Naive thymus-derived CD8-positive, alpha-beta T cell (primary cell): ENCODE data around the gene TPRN. TPM values are rescaled to one million over a fixed set of nuclear protein-coding genes. Genes with fewer than 3 reads are reported as not detected.
A peak's percentile ranks its signal among the peaks of the same experiment; 100 is the strongest.

ENCODE experiments used
- ATAC-seq, 2 donors: fragments of 150-1000 bp; cut with Tn5 transposase in 1 of 2; sonication (Bioruptor Pico), chemical (Tn5 transposase) in 1 of 2; 1 replicate in 1 of 2; 2 replicates in 1 of 2; pipeline ENCODE4 v1.10.0; 2021; ENCODE audit warnings: mild to moderate bottlenecking in 2 of 2, moderate library complexity in 2 of 2
- POLR2A ChIA-PET: fragments of 350-600 bp; sonication (Branson Sonifier 250); formaldehyde crosslinking; loops from one replicate; lab custom pipeline; 2021; ENCODE audit warnings: antibody characterized with exemption; lab: Charles Lee
- DNase-seq, 10 donors: peaks; one replicate each; pipeline versions ENCODE4 v3.0.0 to v3.0.0-alpha.2; 2020 to 2022
- H3K27ac Mint-ChIP-seq, 10 donors: one replicate each; pipeline ENCODE4 v1.8.0; 2020 to 2022; ENCODE audit warnings: mild to moderate bottlenecking in 10 of 10, mixed read lengths in 10 of 10, moderate library complexity in 4 of 10, inconsistent platforms in 1 of 10
- H3K27me3 Mint-ChIP-seq, 5 donors: one replicate each; pipeline ENCODE4 v1.8.0; 2021 to 2022; ENCODE audit warnings: mixed read lengths in 5 of 5
- H3K36me3 Mint-ChIP-seq, 3 donors: one replicate each; pipeline ENCODE4 v1.8.0; 2020 to 2022; ENCODE audit warnings: mixed read lengths in 3 of 3, mild to moderate bottlenecking in 2 of 3, inconsistent platforms in 1 of 3
- H3K4me1 Mint-ChIP-seq, 4 donors: one replicate each; pipeline ENCODE4 v1.8.0; 2021 to 2022; ENCODE audit warnings: mixed read lengths in 4 of 4
- H3K4me3 Mint-ChIP-seq, 10 donors: one replicate each; pipeline ENCODE4 v1.8.0; 2020 to 2022; ENCODE audit warnings: mild to moderate bottlenecking in 10 of 10, mixed read lengths in 10 of 10, moderate library complexity in 6 of 10, inconsistent platforms in 1 of 10
- H3K9me3 Mint-ChIP-seq, 9 donors: one replicate each; pipeline ENCODE4 v1.8.0; 2020 to 2022; ENCODE audit warnings: mixed read lengths in 9 of 9, mild to moderate bottlenecking in 3 of 9, inconsistent platforms in 1 of 9, moderate library complexity in 1 of 9
- polyA plus RNA-seq, 3 donors: library from polyadenylated mRNA; unstranded; fragments of 300-500 nt; fragmentation: Illumina TruSeq; gene quantifications; one replicate each; pipeline ENCODE4 v1.2.3, GENCODE V29; 2021
- total RNA-seq, 8 experiments: library from RNA in 2 of 8; stranded (reverse) in 2 of 8; gene quantifications; one replicate each; pipeline ENCODE4 v1.2.3 and lab custom pipeline; 2021 to 2026

TPRN gene
- total and polyA plus RNA-seq, 5 experiments from 2014 or later = 0.15 to 10.1 (median 0.42) TPM

- H3K9me3 Mint-ChIP-seq = no peaks in the 10 kb centered on the region
- peaks cover 5 to 26% (median 14%) of the 10 kb centered on the region in 4 donors for H3K4me1 Mint-ChIP-seq
- H3K27me3 Mint-ChIP-seq = peaks cover 0 to 18% (median 0%) of the 10 kb centered on the region in 5 donors
- H3K36me3 Mint-ChIP-seq = no peaks in the 10 kb centered on the region
- peak overlapping the region in 1 of 10 donors; percentile 11 for H3K27ac Mint-ChIP-seq
- peak overlapping the region in 1 of 10 donors; percentile 29 for H3K4me3 Mint-ChIP-seq
- ATAC-seq (no peak), DNase-seq (no peak)
- POLR2A ChIA-PET = interaction anchor here (0.9 to 1.4 kb wide), 2 partner anchors 11 to 20 kb away, joined by 3 to 5 read pairs; partner anchors contain the start of gene NELFB
These were observed 34.4 kb upstream of the TPRN start for GRCh38 chr9:137234758-137235423.

- Mint-ChIP-seq H3K4me1 (peaks cover 5 to 19% (median 12%) of the 10 kb centered on the region in 4 donors), H3K4me3 (no peak overlapping the region), H3K27ac (no peak overlapping the region), H3K27me3 (peaks cover 0 to 18% (median 0%) of the 10 kb centered on the region in 5 donors), H3K36me3 (no peaks in the 10 kb centered on the region), H3K9me3 (no peaks in the 10 kb centered on the region)
- no peak for ATAC-seq
- no peak for DNase-seq
- POLR2A ChIA-PET = interaction anchor here (1.4 kb wide), 1 partner anchor 21 kb away, joined by 5 read pairs; the partner anchor contains the start of gene NELFB
These were observed 33.6 kb upstream of the TPRN start for GRCh38 chr9:137234055-137234697.

GRCh38 chr9:137233143-137233980 lies 32.8 kb upstream of the TPRN start:
- Mint-ChIP-seq H3K9me3 (no peaks in the 10 kb centered on the region), H3K4me1 (peaks cover 5 to 13% (median 7%) of the 10 kb centered on the region in 4 donors), H3K4me3 (no peak overlapping the region), H3K27ac (no peak overlapping the region), H3K27me3 (peaks cover 0 to 18% (median 0%) of the 10 kb centered on the region in 5 donors), H3K36me3 (no peaks in the 10 kb centered on the region)
- POLR2A ChIA-PET = no interaction called here
- no peak for DNase-seq
- ATAC-seq = no peak

GRCh38 chr9:137232510-137232909 lies 32.0 kb upstream of the TPRN start:
- Mint-ChIP-seq H3K36me3 (peaks cover 0 to 2% (median 1%) of the 10 kb centered on the region in 3 donors), H3K27ac (no peak overlapping the region), H3K9me3 (no peaks in the 10 kb centered on the region), H3K4me1 (peaks cover 5 to 13% (median 9%) of the 10 kb centered on the region in 4 donors), H3K4me3 (no peak overlapping the region), H3K27me3 (peaks cover 2 to 24% (median 3%) of the 10 kb centered on the region in 5 donors)
- POLR2A ChIA-PET = no interaction called here
- ATAC-seq (no peak), DNase-seq (no peak)

GRCh38 chr9:137232101-137232500 lies 31.6 kb upstream of the TPRN start:
- Mint-ChIP-seq H3K9me3 (no peaks in the 10 kb centered on the region), H3K4me3 (no peak overlapping the region), H3K4me1 (peaks cover 7 to 13% (median 10%) of the 10 kb centered on the region in 4 donors), H3K27ac (peak overlapping the region in 1 of 10 donors; percentile 53), H3K27me3 (peaks cover 2 to 28% (median 4%) of the 10 kb centered on the region in 5 donors), H3K36me3 (peaks cover 0 to 2% (median 1%) of the 10 kb centered on the region in 3 donors)
- DNase-seq (no peak), ATAC-seq (no peak)
- POLR2A ChIA-PET = interaction anchor here (3.0 kb wide), 1 partner anchor 8 kb away, joined by 8 read pairs; the partner anchor contains the start of gene TUBB4B

- POLR2A ChIA-PET = interaction anchor here (0.5 to 3.0 kb wide), 2 partner anchors 9 to 99 kb away, joined by 3 to 8 read pairs; partner anchors contain the start of gene TUBB4B
- H3K27ac Mint-ChIP-seq = peak overlapping the region in 1 of 10 donors; percentile 53
- H3K36me3 Mint-ChIP-seq = peaks cover 0 to 2% (median 1%) of the 10 kb centered on the region in 3 donors
- peaks cover 2 to 28% (median 4%) of the 10 kb centered on the region in 5 donors for H3K27me3 Mint-ChIP-seq
- H3K4me3 Mint-ChIP-seq = no peak overlapping the region
- DNase-seq (no peak), ATAC-seq (no peak)
- peaks cover 7 to 11% (median 8%) of the 10 kb centered on the region in 4 donors for H3K4me1 Mint-ChIP-seq
- no peaks in the 10 kb centered on the region for H3K9me3 Mint-ChIP-seq
These were observed 31.0 kb upstream of the TPRN start for GRCh38 chr9:137231372-137232039.

- H3K36me3 Mint-ChIP-seq = peaks cover 0 to 2% (median 1%) of the 10 kb centered on the region in 3 donors
- POLR2A ChIA-PET = interaction anchor here (0.5 to 3.0 kb wide), 2 partner anchors 9 to 98 kb away, joined by 3 to 8 read pairs; partner anchors contain the start of gene TUBB4B
- DNase-seq (no peak), ATAC-seq (no peak)
- no peak within 1 kb of the TSS for H3K4me3 Mint-ChIP-seq
- no peak within 1 kb of the TSS for H3K27ac Mint-ChIP-seq
- H3K9me3 Mint-ChIP-seq = no peaks in the 10 kb centered on the region
- peaks cover 2 to 28% (median 4%) of the 10 kb centered on the region in 5 donors for H3K27me3 Mint-ChIP-seq
- H3K4me1 Mint-ChIP-seq = peaks cover 5 to 11% (median 7%) of the 10 kb centered on the region in 4 donors
These were observed 30.3 kb upstream of the TPRN start, which contains the start of gene SLC34A3 for GRCh38 chr9:137230705-137231371. Gene SLC34A3 (plus strand): TSS chr9:137230901. CDS start chr9:137231703, 802 bp downstream.

GRCh38 chr9:137229903-137230704 lies 29.6 kb upstream of the TPRN start:
- Mint-ChIP-seq H3K4me1 (peaks cover 4 to 12% (median 6%) of the 10 kb centered on the region in 4 donors), H3K4me3 (no peak overlapping the region), H3K27me3 (peaks cover 2 to 24% (median 4%) of the 10 kb centered on the region in 5 donors), H3K27ac (no peak overlapping the region), H3K9me3 (no peaks in the 10 kb centered on the region), H3K36me3 (peaks cover 0 to 2% (median 1%) of the 10 kb centered on the region in 3 donors)
- ATAC-seq (no peak), DNase-seq (no peak)
- POLR2A ChIA-PET = interaction anchor here (3.0 kb wide), 1 partner anchor 10 kb away, joined by 8 read pairs; the partner anchor contains the start of gene TUBB4B

- DNase-seq (no peak), ATAC-seq (no peak)
- POLR2A ChIA-PET = interaction anchor here (1.0 to 3.0 kb wide), 4 partner anchors 8 to 183 kb away, joined by 3 to 8 read pairs (median 4); partner anchors contain the start of gene TUBB4B
- peaks cover 0 to 2% (median 1%) of the 10 kb centered on the region in 3 donors for H3K36me3 Mint-ChIP-seq
- H3K27ac Mint-ChIP-seq = no peak overlapping the region
- peaks cover 3 to 9% (median 5%) of the 10 kb centered on the region in 4 donors for H3K4me1 Mint-ChIP-seq
- H3K4me3 Mint-ChIP-seq = peak overlapping the region in 1 of 10 donors; percentile 10
- H3K9me3 Mint-ChIP-seq = no peaks in the 10 kb centered on the region
- H3K27me3 Mint-ChIP-seq = peaks cover 2 to 18% (median 4%) of the 10 kb centered on the region in 5 donors
These were observed 28.7 kb upstream of the TPRN start for GRCh38 chr9:137228968-137229896.
